HEK293 (cell line): ENCODE results near the gene GNAT1.

Source experiments
- CTCF ChIA-PET: fragments of 350-600 bp; formaldehyde crosslinking; extraction: SDS; loops from one replicate; lab custom pipeline; 2021; ENCODE audit warnings: antibody characterized with exemption; lab: Yijun Ruan, JAX
- POLR2A ChIA-PET: fragments of 300-600 bp; formaldehyde crosslinking; extraction: SDS; loops from one replicate; lab custom pipeline; 2020; ENCODE audit warnings: antibody characterized with exemption, inconsistent platforms; lab: Yijun Ruan, JAX
- H3K27ac ChIP-seq: fragments of 200-500 bp; sonication (Bioruptor generic); 2 replicates; pipeline ENCODE4 v1.5.1; 2014; ENCODE audit warnings: low read depth, low read length, control low read depth, inconsistent platforms; ENCODE audit errors: extremely low read depth
- H3K36me3 ChIP-seq, 2 experiments: fragments of 200-500 bp in 1 of 2; sonication (Bioruptor generic) in 1 of 2; 1 replicate in 1 of 2; 2 replicates in 1 of 2; pipeline ENCODE4 v1.5.1; 2014 to 2017; ENCODE audit warnings: inconsistent platforms in 2 of 2, low read length in 2 of 2; ENCODE audit not compliant: control insufficient read depth in 2 of 2, insufficient read depth in 1 of 2
- H3K4me1 ChIP-seq: fragments of 200-500 bp; sonication (Bioruptor generic); 2 replicates; pipeline ENCODE4 v1.5.1; 2014; ENCODE audit warnings: mild to moderate bottlenecking, low read length, inconsistent platforms; ENCODE audit not compliant: control insufficient read depth, insufficient read depth
- H3K4me3 ChIP-seq: 2 replicates; pipeline ENCODE4 v1.5.1; 2011; ENCODE audit warnings: low read depth, mild to moderate bottlenecking, control low read depth, low read length, moderate library complexity
- H3K9me3 ChIP-seq: fragments of 200-500 bp; sonication (Bioruptor generic); 2 replicates; pipeline ENCODE4 v1.5.1; 2014; ENCODE audit warnings: low read depth, low read length, inconsistent platforms; ENCODE audit not compliant: control insufficient read depth, insufficient read depth
- BCL6B ChIP-seq: fragments of 450-650 bp; formaldehyde crosslinking; IDR thresholded peaks from 2 replicates; pipeline ENCODE4 v1.5.1; 2017; ENCODE audit warnings: missing biosample characterization, missing genetic modification characterization
- INSM2 ChIP-seq: fragments of 450-650 bp; formaldehyde crosslinking; IDR thresholded peaks from 2 replicates; pipeline ENCODE4 v1.5.1; 2016; ENCODE audit warnings: missing biosample characterization, missing genetic modification characterization
- KLF17 ChIP-seq: fragments of 450-650 bp; formaldehyde crosslinking; IDR thresholded peaks from 2 replicates; pipeline ENCODE4 v1.5.1; 2016; ENCODE audit warnings: missing biosample characterization, missing genetic modification characterization
- KLF8 ChIP-seq: fragments of 450-650 bp; formaldehyde crosslinking; IDR thresholded peaks from 2 replicates; pipeline ENCODE4 v1.5.1; 2016; ENCODE audit warnings: missing biosample characterization, missing genetic modification characterization
- MYNN ChIP-seq: fragments of 450-650 bp; formaldehyde crosslinking; IDR thresholded peaks from 2 replicates; pipeline ENCODE4 v1.5.1; 2016; ENCODE audit warnings: missing biosample characterization, missing genetic modification characterization, borderline replicate concordance
- SCRT2 ChIP-seq: fragments of 450-650 bp; formaldehyde crosslinking; IDR thresholded peaks from 2 replicates; pipeline ENCODE4 v1.5.1; 2016; ENCODE audit warnings: missing biosample characterization, missing genetic modification characterization
- ZBTB11 ChIP-seq: fragments of 450-650 bp; formaldehyde crosslinking; conservative IDR thresholded peaks from 2 replicates; pipeline ENCODE4 v1.5.1; 2016; ENCODE audit warnings: low read depth, missing biosample characterization, missing genetic modification characterization
- ZBTB20 ChIP-seq: fragments of 450-650 bp; formaldehyde crosslinking; IDR thresholded peaks from 2 replicates; pipeline ENCODE4 v1.5.1; 2016; ENCODE audit warnings: missing biosample characterization, missing genetic modification characterization
- ZBTB8A ChIP-seq: fragments of 450-650 bp; formaldehyde crosslinking; IDR thresholded peaks from 2 replicates; pipeline ENCODE4 v1.5.1; 2016; ENCODE audit warnings: missing biosample characterization, missing genetic modification characterization
- ZNF133 ChIP-seq: fragments of 450-650 bp; formaldehyde crosslinking; IDR thresholded peaks from 2 replicates; pipeline ENCODE4 v1.5.1; 2016; ENCODE audit warnings: missing biosample characterization, missing genetic modification characterization
- ZNF138 ChIP-seq: fragments of 450-650 bp; formaldehyde crosslinking; IDR thresholded peaks from 2 replicates; pipeline ENCODE4 v1.5.1; 2016; ENCODE audit warnings: missing biosample characterization, missing genetic modification characterization, borderline replicate concordance
- ZNF19 ChIP-seq: fragments of 450-650 bp; formaldehyde crosslinking; IDR thresholded peaks from 2 replicates; pipeline ENCODE4; 2016; ENCODE audit warnings: missing biosample characterization, missing genetic modification characterization, low read depth
- ZNF211 ChIP-seq: fragments of 450-650 bp; formaldehyde crosslinking; IDR thresholded peaks from 2 replicates; pipeline ENCODE4 v1.5.1; 2016; ENCODE audit warnings: low read depth, missing biosample characterization, missing genetic modification characterization
- ZNF24 ChIP-seq: fragments of 450-650 bp; formaldehyde crosslinking; IDR thresholded peaks from 2 replicates; pipeline ENCODE4 v1.5.1; 2016; ENCODE audit warnings: missing biosample characterization, missing genetic modification characterization
- ZNF274 ChIP-seq, 2 experiments: fragments of 200-500 bp in 1 of 2; fragments of 450-650 bp in 1 of 2; sonication (Bioruptor generic) in 1 of 2; formaldehyde crosslinking in 1 of 2; IDR thresholded peaks; 2 replicates each; pipeline versions ENCODE4 v1.5.1 to v1.6.1; 2014 to 2016; ENCODE audit warnings: borderline replicate concordance in 1 of 2, inconsistent platforms in 1 of 2, low read length in 1 of 2, missing biosample characterization in 1 of 2, missing genetic modification characterization in 1 of 2
- ZNF350 ChIP-seq: fragments of 450-650 bp; formaldehyde crosslinking; IDR thresholded peaks from 2 replicates; pipeline ENCODE4 v1.5.0; 2017; ENCODE audit warnings: missing biosample characterization, mild to moderate bottlenecking, missing genetic modification characterization
- ZNF362 ChIP-seq: fragments of 450-650 bp; formaldehyde crosslinking; IDR thresholded peaks from 2 replicates; pipeline ENCODE4 v1.5.1; 2016; ENCODE audit warnings: missing biosample characterization, missing genetic modification characterization
- ZNF394 ChIP-seq: fragments of 450-650 bp; formaldehyde crosslinking; IDR thresholded peaks from 2 replicates; pipeline ENCODE4 v1.5.1; 2016; ENCODE audit warnings: missing biosample characterization, missing genetic modification characterization, mild to moderate bottlenecking, moderate library complexity, borderline replicate concordance
- ZNF449 ChIP-seq: fragments of 450-650 bp; formaldehyde crosslinking; IDR thresholded peaks from 2 replicates; pipeline ENCODE4 v1.5.1; 2017; ENCODE audit warnings: missing biosample characterization, mild to moderate bottlenecking, missing genetic modification characterization, moderate library complexity
- ZNF510 ChIP-seq: fragments of 450-650 bp; formaldehyde crosslinking; IDR thresholded peaks from 2 replicates; pipeline ENCODE4 v1.5.1; 2018; ENCODE audit warnings: mild to moderate bottlenecking, missing genetic modification characterization, missing biosample characterization; ENCODE audit not compliant: insufficient replicate concordance
- ZNF529 ChIP-seq: fragments of 450-650 bp; formaldehyde crosslinking; IDR thresholded peaks from 2 replicates; pipeline ENCODE4 v1.5.1; 2017; ENCODE audit warnings: missing genetic modification characterization, missing biosample characterization; ENCODE audit not compliant: insufficient replicate concordance
- ZNF544 ChIP-seq: fragments of 450-650 bp; formaldehyde crosslinking; IDR thresholded peaks from 2 replicates; pipeline ENCODE4 v1.5.0; 2017; ENCODE audit warnings: missing biosample characterization, missing genetic modification characterization
- ZNF600 ChIP-seq: fragments of 450-650 bp; formaldehyde crosslinking; IDR thresholded peaks from 2 replicates; pipeline ENCODE4 v1.5.1; 2016; ENCODE audit warnings: missing biosample characterization, missing genetic modification characterization
- ZNF654 ChIP-seq: fragments of 450-650 bp; formaldehyde crosslinking; IDR thresholded peaks from 2 replicates; pipeline ENCODE4 v1.5.1; 2016; ENCODE audit warnings: low read depth, missing biosample characterization, missing genetic modification characterization
- ZNF768 ChIP-seq: fragments of 450-650 bp; formaldehyde crosslinking; IDR thresholded peaks from 2 replicates; pipeline ENCODE4 v1.5.1; 2018; ENCODE audit warnings: missing biosample characterization, mild to moderate bottlenecking, missing genetic modification characterization

GNAT1 gene

GRCh38 chr3:50186096-50186495, 5.3 kb upstream of the GNAT1 start:
- H3K27ac ChIP-seq, result no peak overlapping the region
- H3K4me3 ChIP-seq, result no peak overlapping the region
- H3K4me1 ChIP-seq, result no peaks in the 10 kb centered on the region
- peaks cover 0 to 51% of the 10 kb centered on the region in 2 experiments; a peak in 1 of 3 replicates for H3K36me3 ChIP-seq
- CTCF ChIA-PET, result no interaction called here
- TF ChIP-seq SCRT2 (tag by site-specific recombination) (no peak), MYNN (tag by site-specific recombination) (no peak), ZNF600 (tag by site-specific recombination) (no peak), ZNF133 (tag by site-specific recombination) (no peak), ZNF768 (no peak), ZNF138 (tag by site-specific recombination) (no peak), BCL6B (no peak), ZNF274 (IDR thresholded peaks at IDR 0.05; ENCODE audit: low read length) (no peak), ZNF274 (tag by site-specific recombination; IDR thresholded peaks at IDR 0.05; ENCODE audit: borderline replicate concordance) (no peak), ZNF350 (tag by site-specific recombination) (no peak), ZBTB8A (tag by site-specific recombination) (no peak), ZBTB20 (tag by site-specific recombination) (no peak), ZNF394 (tag by site-specific recombination) (no peak), INSM2 (tag by site-specific recombination) (no peak), ZNF529 (tag by site-specific recombination) (no peak)
- TF ChIP-seq, all 188 proteins: peak for 0
- no peaks in the 10 kb centered on the region for H3K9me3 ChIP-seq
- POLR2A ChIA-PET, result no interaction called here

- Histone ChIP-seq H3K27ac (no peak overlapping the region), H3K4me1 (no peaks in the 10 kb centered on the region), H3K9me3 (no peaks in the 10 kb centered on the region), H3K36me3 (peaks cover 0 to 39% of the 10 kb centered on the region in 2 experiments; a peak in 1 of 3 replicates), H3K4me3 (no peak overlapping the region)
- ChIA-PET CTCF (interaction anchor here (1.4 to 2.1 kb wide), 2 partner anchors 38 to 66 kb away, joined by 4 to 29 read pairs; no protein-coding TSS in a partner anchor), POLR2A (interaction anchor here (0.5 kb wide), 1 partner anchor 1502 kb away, joined by 3 read pairs; the partner anchor contains the start of gene NCKIPSD)
- TF ChIP-seq ZNF19 (tag by site-specific recombination), result no peak
- no peak for TF ChIP-seq ZNF449 (tag by site-specific recombination)
- no peak for TF ChIP-seq KLF8 (tag by site-specific recombination)
- no peak for TF ChIP-seq ZNF544 (tag by site-specific recombination)
- TF ChIP-seq ZNF510 (tag by site-specific recombination), result no peak
- no peak for TF ChIP-seq KLF17 (tag by site-specific recombination)
- TF ChIP-seq ZNF211, result no peak
- no peak for TF ChIP-seq ZNF362 (tag by site-specific recombination)
- no peak for TF ChIP-seq ZNF24
- no peak for TF ChIP-seq ZBTB11
- no peak for TF ChIP-seq ZNF654 (tag by site-specific recombination)
Measured at GRCh38 chr3:50187750-50188149, 3.7 kb upstream of the GNAT1 start.
